Measurements from ENCODE around the gene GNAS. TPM values are rescaled to one million over a fixed set of nuclear protein-coding genes. Genes with fewer than 3 reads are reported as not detected.
A peak's percentile ranks its signal among the peaks of the same experiment; 100 is the strongest.

The GNAS gene
- total and polyA plus RNA-seq, 9 of the 15 experiments (the other 6 are each of a cell fraction or from before 2014, with no cell fraction given) = 128 to 648 (median 266) TPM

GRCh38 chr20:58893355-58894120 is 41.0 kb downstream of the GNAS start (continued):
- no peak for TF ChIP-seq USF2 (CRISPR knock-in tag; IDR thresholded peaks at IDR 0.05)
- TF ChIP-seq POLR2AphosphoS5 (IDR thresholded peaks at IDR 0.05; ENCODE audit: control insufficient read depth, insufficient read depth, low read depth, low read length) = peak; percentile 23; the same call in 1 of the 2 replicates
- 0 out of 2 replicates have a peak, but pooled peaks have one; percentile 9 for TF ChIP-seq ARID1B (IDR thresholded peaks at IDR 0.05)
- no peak for TF ChIP-seq NONO (IDR thresholded peaks at IDR 0.05; ENCODE audit: low read depth in 2 of 2, low read length in 1 of 2)
- TF ChIP-seq TCF3 (CRISPR knock-in tag; IDR thresholded peaks at IDR 0.05) = no peak
- TF ChIP-seq ZNF766 (CRISPR knock-in tag; conservative IDR thresholded peaks at IDR 0.05) = no peak
- no peak for TF ChIP-seq CEBPG (CRISPR knock-in tag; IDR thresholded peaks at IDR 0.05)
- TF ChIP-seq CEBPG (tag; conservative IDR thresholded peaks at IDR 0.05 in 1 of 2, IDR thresholded peaks at IDR 0.05 in 1 of 2) = peak in 1 of 2 experiments; percentile 50; a peak in 1 of 4 replicates
- no peak for TF ChIP-seq ZNF830 (CRISPR knock-in tag; IDR thresholded peaks at IDR 0.05)
- no peak for TF ChIP-seq ZNF655 (CRISPR knock-in tag; IDR thresholded peaks at IDR 0.05)
- TF ChIP-seq NFATC3 (IDR thresholded peaks at IDR 0.05) = no peak
- TF ChIP-seq CREB3 (tag; conservative IDR thresholded peaks at IDR 0.05; ENCODE audit: low read depth) = no peak
- TF ChIP-seq CHAMP1 (IDR thresholded peaks at IDR 0.05) = no peak
- no peak for TF ChIP-seq SMARCB1 (IDR thresholded peaks at IDR 0.05; ENCODE audit: insufficient read length, low read depth)
- no peak for TF ChIP-seq MYBL2 (IDR thresholded peaks at IDR 0.05; ENCODE audit: low read depth)
- no peak for TF ChIP-seq MYBL2 (CRISPR knock-in tag; IDR thresholded peaks at IDR 0.05; ENCODE audit: borderline replicate concordance)
- no peak for TF ChIP-seq RHOXF2B (CRISPR knock-in tag; conservative IDR thresholded peaks at IDR 0.05)
- TF ChIP-seq PBX2 (CRISPR knock-in tag; IDR thresholded peaks at IDR 0.05; ENCODE audit: low read depth) = no peak
- no peak for TF ChIP-seq PBX2 (tag; conservative IDR thresholded peaks at IDR 0.05; ENCODE audit: low read depth)
